Measurements from ENCODE around the gene GNGT1.

The GNGT1 gene

DNA sequence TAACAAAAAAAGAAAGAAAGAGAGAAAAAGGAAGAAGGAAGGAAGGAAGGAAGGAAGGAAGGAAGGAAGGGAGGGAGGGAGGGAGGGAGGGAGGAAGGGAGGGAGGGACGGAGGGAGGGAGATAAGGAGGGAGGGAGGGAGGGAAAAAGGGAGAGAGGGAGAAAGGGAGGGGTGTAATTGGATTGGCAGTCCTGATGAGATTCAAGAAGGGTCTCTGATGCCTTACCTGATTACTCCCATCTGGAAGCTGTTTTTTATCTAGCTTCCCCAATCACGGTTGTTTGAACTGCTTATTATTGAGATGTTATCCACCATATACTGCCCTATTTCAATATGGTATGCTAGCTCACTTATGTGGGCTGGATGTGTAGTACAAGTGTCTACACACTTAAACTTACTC, 42.5 kb downstream of the GNGT1 start:
- no peaks in the 10 kb centered on the region for H3K36me3 Mint-ChIP-seq (ENCODE audit: low read depth)
- TF ChIP-seq, protein P1, sequence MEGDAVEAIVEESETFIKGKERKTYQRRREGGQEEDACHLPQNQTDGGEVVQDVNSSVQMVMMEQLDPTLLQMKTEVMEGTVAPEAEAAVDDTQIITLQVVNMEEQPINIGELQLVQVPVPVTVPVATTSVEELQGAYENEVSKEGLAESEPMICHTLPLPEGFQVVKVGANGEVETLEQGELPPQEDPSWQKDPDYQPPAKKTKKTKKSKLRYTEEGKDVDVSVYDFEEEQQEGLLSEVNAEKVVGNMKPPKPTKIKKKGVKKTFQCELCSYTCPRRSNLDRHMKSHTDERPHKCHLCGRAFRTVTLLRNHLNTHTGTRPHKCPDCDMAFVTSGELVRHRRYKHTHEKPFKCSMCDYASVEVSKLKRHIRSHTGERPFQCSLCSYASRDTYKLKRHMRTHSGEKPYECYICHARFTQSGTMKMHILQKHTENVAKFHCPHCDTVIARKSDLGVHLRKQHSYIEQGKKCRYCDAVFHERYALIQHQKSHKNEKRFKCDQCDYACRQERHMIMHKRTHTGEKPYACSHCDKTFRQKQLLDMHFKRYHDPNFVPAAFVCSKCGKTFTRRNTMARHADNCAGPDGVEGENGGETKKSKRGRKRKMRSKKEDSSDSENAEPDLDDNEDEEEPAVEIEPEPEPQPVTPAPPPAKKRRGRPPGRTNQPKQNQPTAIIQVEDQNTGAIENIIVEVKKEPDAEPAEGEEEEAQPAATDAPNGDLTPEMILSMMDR (IDR thresholded peaks at IDR 0.05; ENCODE audit: unreplicated experiment in 3 of 3): no peak
- no peaks in the 10 kb centered on the region for H3K27me3 Mint-ChIP-seq (ENCODE audit: low read depth)
- H3K9me3 Mint-ChIP-seq: no peaks in the 10 kb centered on the region
- no peak overlapping the region for H3K4me3 Mint-ChIP-seq
- H3K4me1 Mint-ChIP-seq: no peaks in the 10 kb centered on the region
- no peak overlapping the region for H3K27ac Mint-ChIP-seq

DNA sequence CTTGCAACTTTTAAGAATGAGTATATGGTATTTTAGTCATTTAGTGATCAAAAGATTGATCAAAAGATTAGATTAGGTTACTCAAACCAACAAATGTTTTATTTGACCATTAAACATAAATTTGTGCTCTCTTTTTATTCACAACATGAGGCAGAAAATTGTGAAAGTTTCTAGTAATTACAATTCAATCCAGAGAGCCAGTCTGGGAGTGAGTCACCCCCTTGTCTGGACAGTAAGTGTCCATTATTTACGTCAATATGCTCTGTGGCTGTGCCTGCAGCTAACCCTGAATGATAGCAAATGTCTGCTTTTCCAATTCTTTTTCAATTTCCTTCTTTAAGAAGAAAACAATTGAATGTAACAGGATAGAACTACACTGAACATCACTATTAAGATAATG, 43.1 kb downstream of the GNGT1 start:
- no peaks in the 10 kb centered on the region for H3K4me1 Mint-ChIP-seq
- H3K4me3 Mint-ChIP-seq: no peak overlapping the region
- H3K27me3 Mint-ChIP-seq (ENCODE audit: low read depth): no peaks in the 10 kb centered on the region
- no peak overlapping the region for H3K27ac Mint-ChIP-seq
- TF ChIP-seq, protein P1 (IDR thresholded peaks at IDR 0.05; ENCODE audit: unreplicated experiment in 3 of 3): no peak
- no peaks in the 10 kb centered on the region for H3K36me3 Mint-ChIP-seq (ENCODE audit: low read depth)
- H3K9me3 Mint-ChIP-seq: no peaks in the 10 kb centered on the region

DNA sequence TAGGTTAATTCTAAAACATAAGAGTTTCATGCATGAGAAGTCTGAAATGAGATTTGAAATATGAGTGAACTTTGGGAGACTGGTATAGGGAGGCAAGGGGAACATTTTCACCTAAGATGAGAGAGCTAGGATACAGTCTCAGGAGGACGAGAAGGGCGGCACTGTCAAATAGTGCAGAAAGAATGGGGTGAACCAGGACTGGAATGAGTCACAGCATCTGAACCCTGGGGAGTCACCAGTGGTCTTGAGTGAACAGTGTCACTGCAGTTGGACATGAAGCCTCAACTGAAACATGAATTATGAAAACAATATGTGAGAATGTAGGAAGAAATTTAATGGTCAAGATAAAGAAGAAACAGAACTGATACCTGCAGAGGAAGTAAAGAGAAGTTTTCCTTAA, 48.9 kb downstream of the GNGT1 start:
- H3K4me1 Mint-ChIP-seq: no peaks in the 10 kb centered on the region
- H3K9me3 Mint-ChIP-seq: no peaks in the 10 kb centered on the region
- H3K4me3 Mint-ChIP-seq: no peak overlapping the region
- no peaks in the 10 kb centered on the region for H3K27me3 Mint-ChIP-seq (ENCODE audit: low read depth)
- TF ChIP-seq, protein P1 (IDR thresholded peaks at IDR 0.05; ENCODE audit: unreplicated experiment in 3 of 3): no peak
- H3K36me3 Mint-ChIP-seq (ENCODE audit: low read depth): no peaks in the 10 kb centered on the region
- no peak overlapping the region for H3K27ac Mint-ChIP-seq

DNA sequence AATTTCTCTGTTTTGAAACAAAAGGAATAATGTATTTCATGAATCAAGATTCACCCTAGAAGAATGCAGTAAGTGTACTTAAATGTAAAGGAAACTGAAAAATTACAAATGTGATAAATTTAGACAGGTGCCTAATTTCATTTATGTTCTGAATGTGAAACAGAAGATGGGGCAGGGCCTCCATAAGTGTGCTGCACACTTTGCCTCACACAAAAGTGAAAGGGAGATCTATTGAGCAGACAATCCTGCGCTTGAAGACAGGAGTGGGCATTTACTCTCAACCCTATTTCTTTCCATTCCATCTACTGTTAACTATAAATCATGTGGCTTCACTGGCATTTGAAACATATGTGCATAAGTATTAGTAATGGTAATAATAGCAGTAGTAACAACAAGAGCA, 51.4 kb downstream of the GNGT1 start:
- H3K9me3 Mint-ChIP-seq: no peaks in the 10 kb centered on the region
- H3K36me3 Mint-ChIP-seq (ENCODE audit: low read depth): no peaks in the 10 kb centered on the region
- H3K27ac Mint-ChIP-seq: no peak overlapping the region
- no peak overlapping the region for H3K4me3 Mint-ChIP-seq
- no peaks in the 10 kb centered on the region for H3K27me3 Mint-ChIP-seq (ENCODE audit: low read depth)
- no peaks in the 10 kb centered on the region for H3K4me1 Mint-ChIP-seq
- TF ChIP-seq, protein P1 (IDR thresholded peaks at IDR 0.05; ENCODE audit: unreplicated experiment in 3 of 3): no peak

DNA sequence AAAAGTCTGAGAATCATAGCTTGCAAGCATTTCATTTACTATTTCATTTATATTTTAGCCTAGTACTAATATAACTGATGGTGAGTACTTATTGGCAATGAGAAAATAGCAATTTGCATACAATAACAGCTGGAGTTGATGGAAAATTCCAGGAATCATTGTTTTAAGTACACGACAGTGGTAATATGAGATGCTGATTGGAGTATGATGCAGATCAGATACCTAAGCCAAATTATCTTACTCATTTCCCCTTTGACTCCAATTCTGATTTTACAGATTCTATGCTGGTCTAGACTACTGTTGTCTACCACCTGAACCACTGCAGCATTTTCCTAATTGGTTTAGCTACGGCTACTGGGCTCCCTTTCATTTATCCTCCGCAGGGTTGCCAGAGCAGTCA, 51.8 kb downstream of the GNGT1 start:
- Mint-ChIP-seq H3K4me3 (no peak overlapping the region), H3K27me3 (ENCODE audit: low read depth) (no peaks in the 10 kb centered on the region), H3K9me3 (no peaks in the 10 kb centered on the region), H3K27ac (no peak overlapping the region), H3K4me1 (no peaks in the 10 kb centered on the region), H3K36me3 (ENCODE audit: low read depth) (no peaks in the 10 kb centered on the region)
- TF ChIP-seq, protein P1 (IDR thresholded peaks at IDR 0.05; ENCODE audit: unreplicated experiment in 3 of 3): no peak

DNA sequence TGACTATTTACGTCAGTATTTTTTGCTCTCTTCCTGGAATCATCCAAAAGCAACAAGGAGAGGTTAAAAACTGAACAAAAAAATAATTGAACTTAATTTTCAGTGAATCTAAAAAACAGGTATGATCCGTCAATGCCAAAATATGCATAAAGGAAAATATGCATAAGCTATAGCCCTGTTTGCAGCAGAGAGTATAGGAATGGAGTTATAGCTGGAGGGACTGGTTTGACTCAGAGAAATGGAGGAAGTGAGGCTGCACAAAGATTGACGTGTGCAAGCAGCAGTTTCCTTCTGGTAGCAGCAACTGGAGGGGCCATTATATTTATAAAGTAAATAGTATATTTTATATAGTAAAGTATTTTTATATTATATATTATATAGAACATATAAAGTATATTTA, 52.3 kb downstream of the GNGT1 start:
- Mint-ChIP-seq H3K9me3 (no peaks in the 10 kb centered on the region), H3K27ac (no peak overlapping the region), H3K27me3 (ENCODE audit: low read depth) (no peaks in the 10 kb centered on the region), H3K4me3 (no peak overlapping the region), H3K4me1 (no peaks in the 10 kb centered on the region), H3K36me3 (ENCODE audit: low read depth) (no peaks in the 10 kb centered on the region)
- TF ChIP-seq, protein P1 (IDR thresholded peaks at IDR 0.05; ENCODE audit: unreplicated experiment in 3 of 3): no peak

All from nephron (organoid).